ENCODE measurements around the gene FIZ1.

FIZ1 gene, protein sequence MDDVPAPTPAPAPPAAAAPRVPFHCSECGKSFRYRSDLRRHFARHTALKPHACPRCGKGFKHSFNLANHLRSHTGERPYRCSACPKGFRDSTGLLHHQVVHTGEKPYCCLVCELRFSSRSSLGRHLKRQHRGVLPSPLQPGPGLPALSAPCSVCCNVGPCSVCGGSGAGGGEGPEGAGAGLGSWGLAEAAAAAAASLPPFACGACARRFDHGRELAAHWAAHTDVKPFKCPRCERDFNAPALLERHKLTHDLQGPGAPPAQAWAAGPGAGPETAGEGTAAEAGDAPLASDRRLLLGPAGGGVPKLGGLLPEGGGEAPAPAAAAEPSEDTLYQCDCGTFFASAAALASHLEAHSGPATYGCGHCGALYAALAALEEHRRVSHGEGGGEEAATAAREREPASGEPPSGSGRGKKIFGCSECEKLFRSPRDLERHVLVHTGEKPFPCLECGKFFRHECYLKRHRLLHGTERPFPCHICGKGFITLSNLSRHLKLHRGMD

DNA sequence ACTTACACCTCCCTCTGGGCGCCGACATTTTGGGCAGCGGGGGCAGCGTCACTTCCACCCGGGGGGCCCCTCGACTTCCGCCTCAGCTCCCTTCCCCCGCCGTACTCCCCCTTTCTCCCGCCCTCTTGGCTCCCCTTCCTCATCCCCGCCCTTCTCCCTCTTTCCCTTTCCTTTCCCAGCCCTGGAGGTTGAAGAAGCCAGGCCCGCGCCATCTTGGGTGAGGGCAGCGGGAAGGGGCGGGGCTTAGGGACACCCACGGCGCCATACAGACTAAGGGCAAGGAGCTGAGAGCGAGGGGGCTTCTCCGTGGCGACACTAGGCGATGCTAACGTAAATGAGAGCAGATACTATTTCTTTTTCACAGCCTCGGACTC is at the start of gene FIZ1:
FIZ1 (minus strand) TSS at position 50 of the 374 bp plus-strand sequence. CDS start 1,652 bp downstream, outside the sequence.
- peak within 1 kb of the TSS; percentile 83 for H3K4me3 ChIP-seq (ENCODE audit: low read depth, low read length)

DNA sequence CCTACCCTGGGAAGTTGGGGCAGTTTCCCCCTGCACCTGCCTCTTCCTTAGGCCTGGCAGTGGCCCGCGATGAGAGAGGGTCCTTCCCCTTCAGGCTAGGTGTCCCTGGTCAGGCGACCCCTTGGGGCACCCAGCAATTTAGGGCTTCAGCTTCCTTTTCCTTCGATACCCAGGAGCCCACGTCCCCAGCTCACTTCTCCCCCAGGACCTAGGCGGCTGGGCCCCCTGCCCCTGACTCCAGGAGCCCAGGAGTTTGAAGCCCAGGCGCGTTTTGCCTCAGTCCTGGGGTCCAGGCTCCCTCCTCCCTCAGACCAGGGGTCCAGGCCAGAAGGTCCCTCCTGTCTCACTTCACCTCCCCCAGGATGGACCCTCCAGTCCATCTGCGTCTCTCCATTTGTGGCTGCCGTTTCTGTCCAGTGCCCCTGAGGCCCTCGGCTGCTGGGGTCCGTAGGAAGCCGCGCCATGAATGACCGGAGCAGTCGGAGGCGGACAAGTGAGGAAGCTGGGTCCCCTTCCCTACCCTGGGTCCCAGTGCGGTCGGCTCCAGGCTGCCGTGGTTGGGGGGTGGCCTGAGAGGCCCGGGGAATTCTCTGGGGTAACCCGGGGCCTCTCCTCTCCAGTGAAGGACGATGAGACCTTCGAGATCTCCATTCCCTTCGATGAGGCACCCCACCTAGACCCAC is 49.4 kb upstream of the FIZ1 start:
- TF ChIP-seq, protein P1, sequence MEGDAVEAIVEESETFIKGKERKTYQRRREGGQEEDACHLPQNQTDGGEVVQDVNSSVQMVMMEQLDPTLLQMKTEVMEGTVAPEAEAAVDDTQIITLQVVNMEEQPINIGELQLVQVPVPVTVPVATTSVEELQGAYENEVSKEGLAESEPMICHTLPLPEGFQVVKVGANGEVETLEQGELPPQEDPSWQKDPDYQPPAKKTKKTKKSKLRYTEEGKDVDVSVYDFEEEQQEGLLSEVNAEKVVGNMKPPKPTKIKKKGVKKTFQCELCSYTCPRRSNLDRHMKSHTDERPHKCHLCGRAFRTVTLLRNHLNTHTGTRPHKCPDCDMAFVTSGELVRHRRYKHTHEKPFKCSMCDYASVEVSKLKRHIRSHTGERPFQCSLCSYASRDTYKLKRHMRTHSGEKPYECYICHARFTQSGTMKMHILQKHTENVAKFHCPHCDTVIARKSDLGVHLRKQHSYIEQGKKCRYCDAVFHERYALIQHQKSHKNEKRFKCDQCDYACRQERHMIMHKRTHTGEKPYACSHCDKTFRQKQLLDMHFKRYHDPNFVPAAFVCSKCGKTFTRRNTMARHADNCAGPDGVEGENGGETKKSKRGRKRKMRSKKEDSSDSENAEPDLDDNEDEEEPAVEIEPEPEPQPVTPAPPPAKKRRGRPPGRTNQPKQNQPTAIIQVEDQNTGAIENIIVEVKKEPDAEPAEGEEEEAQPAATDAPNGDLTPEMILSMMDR (IDR thresholded peaks at IDR 0.05; ENCODE audit: low read depth, low read length), result no peak

More for the DNA sequence above, at the start of gene FIZ1:
- TF ChIP-seq, protein P1 (IDR thresholded peaks at IDR 0.05; ENCODE audit: low read depth, low read length), result no peak

DNA sequence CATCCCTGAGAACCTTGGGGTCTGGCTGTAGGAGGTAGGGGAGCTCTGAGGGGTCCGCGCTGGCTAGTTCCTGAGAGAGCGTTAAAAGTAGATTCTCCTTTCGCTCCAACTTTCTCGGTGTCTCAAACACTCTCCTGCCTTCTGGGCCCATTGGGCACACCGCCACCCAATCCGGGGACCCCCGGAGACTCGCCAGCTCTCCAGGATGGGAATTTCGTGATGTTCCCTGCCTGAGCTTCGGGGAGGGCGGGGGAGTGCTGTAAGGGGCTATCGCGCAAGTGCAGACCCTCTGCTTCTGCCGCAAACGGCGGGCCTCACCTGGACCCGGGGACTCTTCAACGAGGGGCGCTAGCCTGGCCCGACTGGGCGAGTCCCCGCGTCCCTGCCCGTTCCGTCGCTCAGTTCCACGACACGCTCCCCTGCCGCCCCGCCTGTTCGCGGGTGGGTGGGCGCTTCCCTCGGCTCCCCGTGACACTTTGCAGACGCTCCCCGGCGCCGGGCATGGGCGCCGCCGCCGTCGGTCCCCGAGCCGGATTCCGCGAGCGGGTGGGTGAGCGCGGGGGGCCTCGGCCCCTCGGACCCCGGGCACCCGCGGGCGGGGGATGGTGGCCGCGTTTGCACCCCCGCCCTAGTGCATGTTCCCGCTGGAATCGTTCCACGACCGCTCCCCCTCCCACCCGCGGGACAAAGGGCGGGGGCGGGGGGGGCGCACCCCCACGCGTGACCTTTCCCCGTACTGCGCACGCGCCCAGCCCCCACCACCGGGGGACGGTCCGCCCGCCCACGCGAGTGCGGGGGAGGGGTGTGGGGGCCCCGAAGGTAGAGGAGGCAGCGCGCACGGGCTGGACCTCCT is 48.6 kb upstream of the FIZ1 start, which contains the start of gene CCDC106:
CCDC106 (plus strand) TSS at position 481 of the 853 bp plus-strand sequence. CDS start 835 bp downstream, outside the sequence.
- TF ChIP-seq, protein P1 (IDR thresholded peaks at IDR 0.05; ENCODE audit: low read depth, low read length), result no peak
- peak within 1 kb of the TSS; percentile 73 for H3K4me3 ChIP-seq (ENCODE audit: low read depth, low read length)

More for the DNA sequence above, 49.4 kb upstream of the FIZ1 start:
- peak overlapping the region; percentile 73 for H3K4me3 ChIP-seq (ENCODE audit: low read depth, low read length)

DNA sequence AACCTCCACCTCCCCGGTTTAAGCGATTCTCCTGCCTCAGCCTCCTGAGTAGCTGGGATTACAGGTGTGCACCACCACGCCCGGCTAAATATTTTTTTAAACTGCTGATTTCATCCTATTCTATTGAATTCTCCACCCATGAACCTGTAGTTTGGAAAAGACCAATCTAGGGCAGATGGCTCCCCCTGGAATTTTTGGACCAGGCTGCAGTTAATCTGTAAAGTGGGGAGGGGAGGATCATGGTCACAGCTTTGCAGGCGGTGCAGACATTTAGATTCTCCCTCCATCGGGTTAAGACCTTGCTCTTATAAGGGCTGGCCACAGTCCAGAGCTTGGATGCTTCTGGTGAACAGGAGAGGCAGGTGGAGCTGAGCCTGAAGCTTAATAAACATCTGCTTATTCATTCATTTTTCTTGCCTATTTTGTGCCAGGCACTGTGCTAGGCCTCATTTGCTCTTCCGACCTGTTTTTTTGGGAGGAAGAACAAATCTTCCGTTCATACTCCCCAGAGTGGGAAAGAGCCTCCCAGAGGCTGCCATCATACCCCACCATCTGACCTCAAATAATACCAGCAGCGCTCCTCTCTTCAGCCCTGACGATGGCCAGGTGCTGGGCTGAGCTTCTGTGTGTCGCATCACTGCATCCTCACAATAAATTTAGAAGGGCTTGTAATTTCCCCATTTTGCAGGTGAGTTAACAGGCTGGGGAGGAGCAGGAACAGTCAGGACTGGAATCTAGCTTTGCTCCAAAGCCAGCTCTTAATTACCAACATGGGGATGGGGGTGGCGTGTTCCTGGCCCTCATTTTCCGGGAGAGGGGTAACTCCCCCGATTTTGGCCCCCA is 47.8 kb upstream of the FIZ1 start:
- H3K4me3 ChIP-seq (ENCODE audit: low read depth, low read length), result peak overlapping the region; percentile 73
- TF ChIP-seq, protein P1 (IDR thresholded peaks at IDR 0.05; ENCODE audit: low read depth, low read length), result no peak

DNA sequence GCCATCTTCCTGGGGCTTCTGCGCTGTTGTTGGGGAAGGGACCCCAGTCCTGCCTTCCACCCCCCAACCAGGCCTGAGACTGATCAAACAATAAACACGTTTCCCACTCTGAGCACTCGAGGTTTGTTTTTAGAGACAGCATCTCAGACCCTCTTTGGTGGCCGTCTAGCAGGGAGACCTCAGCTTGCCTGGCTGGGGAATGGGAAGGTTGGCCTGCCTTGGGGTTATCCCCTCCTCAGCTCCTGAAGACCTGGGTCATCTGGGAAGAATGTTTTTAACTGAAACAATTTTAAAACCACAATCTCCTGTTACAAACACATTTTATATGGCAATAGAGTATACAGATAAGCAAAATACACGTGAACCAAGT is 46.2 kb upstream of the FIZ1 start:
- H3K4me3 ChIP-seq (ENCODE audit: low read depth, low read length), result no peak overlapping the region
- TF ChIP-seq, protein P1 (IDR thresholded peaks at IDR 0.05; ENCODE audit: low read depth, low read length), result no peak

DNA sequence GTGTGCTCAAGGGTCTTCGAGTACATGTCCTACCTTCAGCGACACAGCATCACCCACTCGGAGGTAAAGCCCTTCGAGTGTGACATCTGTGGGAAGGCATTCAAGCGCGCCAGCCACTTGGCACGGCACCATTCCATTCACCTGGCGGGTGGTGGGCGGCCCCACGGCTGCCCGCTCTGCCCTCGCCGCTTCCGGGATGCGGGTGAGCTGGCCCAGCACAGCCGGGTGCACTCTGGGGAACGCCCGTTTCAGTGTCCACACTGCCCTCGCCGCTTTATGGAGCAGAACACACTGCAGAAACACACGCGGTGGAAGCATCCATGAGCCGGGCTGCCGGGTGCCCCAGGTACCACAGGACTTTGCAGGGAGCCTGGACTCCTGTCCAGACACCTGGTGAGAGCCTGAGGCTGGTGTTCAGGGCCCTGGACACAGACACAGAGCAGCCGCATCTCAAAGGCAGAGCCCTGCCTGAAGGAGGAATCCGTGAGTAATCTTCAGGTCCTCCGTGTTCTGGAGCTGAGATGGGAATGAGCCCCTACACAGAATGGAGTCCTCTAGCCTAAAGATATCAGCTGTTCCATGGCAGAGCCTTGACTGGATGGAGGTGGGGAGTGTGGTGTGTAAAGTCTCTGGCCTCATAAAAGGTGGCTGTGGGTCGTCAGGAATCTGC is 45.7 kb upstream of the FIZ1 start:
- H3K4me3 ChIP-seq (ENCODE audit: low read depth, low read length), result peak overlapping the region; percentile 83
- TF ChIP-seq, protein P1 (IDR thresholded peaks at IDR 0.05; ENCODE audit: low read depth, low read length), result no peak
